ENCODE results near the gene DHX35.

DNA sequence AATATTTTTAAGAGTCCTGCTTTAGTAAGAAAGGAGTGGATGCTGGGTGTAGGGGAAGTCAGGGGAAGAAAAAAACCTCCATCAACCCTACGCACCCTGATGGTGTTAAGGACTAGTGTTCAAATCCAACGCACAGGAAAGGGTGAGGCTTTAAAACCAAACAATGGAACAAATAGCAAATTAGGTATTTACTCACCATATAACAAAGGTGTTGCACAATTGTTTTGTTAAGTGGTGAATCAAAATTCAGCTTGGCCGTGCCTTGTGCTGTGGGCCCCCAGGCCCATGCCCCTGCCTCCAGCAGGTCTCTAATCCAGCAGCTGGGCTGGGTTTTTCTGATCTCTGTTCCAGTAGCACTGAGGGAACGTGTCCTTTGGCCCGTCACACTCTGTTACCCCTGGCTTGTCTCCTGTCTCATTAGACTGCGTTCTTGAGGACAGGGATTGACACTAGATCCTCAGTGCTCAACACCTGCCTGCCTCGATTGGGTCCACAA is 24.1 kb upstream of the DHX35 start:
- no peak for TF ChIP-seq ZNF274 (IDR thresholded peaks at IDR 0.05; ENCODE audit: low read depth, low read length)
- TF ChIP-seq SUZ12 (IDR thresholded peaks at IDR 0.05; ENCODE audit: extremely low read depth, insufficient read depth, insufficient read length): no peak
- TF ChIP-seq YY1 (IDR thresholded peaks at IDR 0.05; ENCODE audit: insufficient read depth, insufficient read length): no peak
